Measurements from ENCODE around the gene COMMD6.

Gene COMMD6

DNA sequence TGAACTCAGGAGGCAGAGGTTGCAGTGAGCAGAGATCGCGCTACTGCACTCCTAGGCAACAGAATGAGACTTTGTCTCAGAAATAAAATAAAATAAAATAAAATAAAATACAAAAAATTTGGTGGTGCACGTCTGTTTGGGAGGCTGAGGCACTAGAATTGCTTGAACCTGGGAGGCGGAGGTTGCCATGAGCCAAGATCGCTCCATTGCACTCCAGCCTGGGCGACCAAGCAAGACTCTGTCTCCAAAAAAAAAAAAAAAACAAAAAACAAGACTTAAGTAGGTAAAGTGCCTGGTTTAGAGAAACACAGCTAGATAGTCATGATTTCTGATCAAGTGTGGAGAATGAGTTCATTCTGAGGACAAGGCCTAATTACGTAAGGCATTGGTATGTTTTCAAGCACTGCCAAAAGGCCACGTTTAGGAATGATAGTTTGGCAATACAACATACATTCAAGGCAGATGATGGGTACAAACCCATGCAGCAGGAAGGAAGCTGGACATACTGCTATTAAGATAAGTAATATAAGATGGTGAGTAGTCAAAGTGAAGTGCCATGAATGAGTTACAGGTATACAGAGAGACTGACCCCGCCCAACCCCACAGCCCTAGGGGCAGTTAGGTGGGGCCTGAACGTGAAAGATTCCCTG is 7.2 kb upstream of the COMMD6 start:
- Histone ChIP-seq H3K36me3 (ENCODE audit: control insufficient read depth, low read length) (no peaks in the 10 kb centered on the region), H3K4me1 (ENCODE audit: control insufficient read depth, low read length) (peaks cover 14% of the 10 kb centered on the region), H3K4me2 (ENCODE audit: low read length) (no peak overlapping the region), H3K79me2 (ENCODE audit: control insufficient read depth, low read length) (peaks cover 7% of the 10 kb centered on the region), H3K9me2 (replicated peaks; ENCODE audit: control insufficient read depth, low read length) (no peaks in the 10 kb centered on the region), H3F3A (ENCODE audit: control insufficient read depth, insufficient read depth) (no peaks in the 10 kb centered on the region), H3K4me3 (ENCODE audit: low read length) (no peak overlapping the region), H3K9me3 (ENCODE audit: control insufficient read depth, insufficient read depth, low read length) (no peaks in the 10 kb centered on the region), H3K27ac (ENCODE audit: low read depth, low read length) (no peak overlapping the region), H3K27me3 (ENCODE audit: control insufficient read depth, low read length) (no peaks in the 10 kb centered on the region), H4K20me1 (ENCODE audit: control insufficient read depth, insufficient read depth, low read depth, low read length) (no peaks in the 10 kb centered on the region)
- TF ChIP-seq EZH2phosphoT487 (IDR thresholded peaks at IDR 0.05; ENCODE audit: borderline replicate concordance, low read length), result no peak

DNA sequence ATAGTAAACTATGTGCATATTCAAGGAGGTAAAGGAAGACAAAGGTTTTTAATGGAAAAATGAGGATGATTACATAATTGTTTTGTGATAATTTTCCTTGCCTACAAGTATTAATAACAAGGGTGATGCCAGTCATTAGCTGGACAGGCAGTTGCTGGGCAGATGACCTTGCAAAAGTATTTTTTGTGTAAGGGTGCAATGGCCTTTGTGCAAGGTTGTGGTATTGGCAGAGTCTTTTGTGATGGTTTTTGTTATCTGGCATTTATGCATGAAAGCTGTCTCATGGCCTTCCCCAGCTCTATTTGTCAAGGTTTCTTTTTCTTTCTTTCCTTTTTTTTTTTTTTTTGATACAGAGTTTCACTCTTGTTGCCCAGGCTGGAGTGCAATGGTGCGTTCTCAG is 4.3 kb upstream of the COMMD6 start:
- TF ChIP-seq, protein P1, sequence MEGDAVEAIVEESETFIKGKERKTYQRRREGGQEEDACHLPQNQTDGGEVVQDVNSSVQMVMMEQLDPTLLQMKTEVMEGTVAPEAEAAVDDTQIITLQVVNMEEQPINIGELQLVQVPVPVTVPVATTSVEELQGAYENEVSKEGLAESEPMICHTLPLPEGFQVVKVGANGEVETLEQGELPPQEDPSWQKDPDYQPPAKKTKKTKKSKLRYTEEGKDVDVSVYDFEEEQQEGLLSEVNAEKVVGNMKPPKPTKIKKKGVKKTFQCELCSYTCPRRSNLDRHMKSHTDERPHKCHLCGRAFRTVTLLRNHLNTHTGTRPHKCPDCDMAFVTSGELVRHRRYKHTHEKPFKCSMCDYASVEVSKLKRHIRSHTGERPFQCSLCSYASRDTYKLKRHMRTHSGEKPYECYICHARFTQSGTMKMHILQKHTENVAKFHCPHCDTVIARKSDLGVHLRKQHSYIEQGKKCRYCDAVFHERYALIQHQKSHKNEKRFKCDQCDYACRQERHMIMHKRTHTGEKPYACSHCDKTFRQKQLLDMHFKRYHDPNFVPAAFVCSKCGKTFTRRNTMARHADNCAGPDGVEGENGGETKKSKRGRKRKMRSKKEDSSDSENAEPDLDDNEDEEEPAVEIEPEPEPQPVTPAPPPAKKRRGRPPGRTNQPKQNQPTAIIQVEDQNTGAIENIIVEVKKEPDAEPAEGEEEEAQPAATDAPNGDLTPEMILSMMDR (IDR thresholded peaks at IDR 0.05; ENCODE audit: low read depth, low read length, poor library complexity, severe bottlenecking), result no peak
- TF ChIP-seq EZH2phosphoT487 (IDR thresholded peaks at IDR 0.05; ENCODE audit: borderline replicate concordance, low read length), result no peak
- Histone ChIP-seq H3K36me3 (ENCODE audit: control insufficient read depth, low read length) (no peaks in the 10 kb centered on the region), H3K4me1 (ENCODE audit: control insufficient read depth, low read length) (peaks cover 8% of the 10 kb centered on the region)

DNA sequence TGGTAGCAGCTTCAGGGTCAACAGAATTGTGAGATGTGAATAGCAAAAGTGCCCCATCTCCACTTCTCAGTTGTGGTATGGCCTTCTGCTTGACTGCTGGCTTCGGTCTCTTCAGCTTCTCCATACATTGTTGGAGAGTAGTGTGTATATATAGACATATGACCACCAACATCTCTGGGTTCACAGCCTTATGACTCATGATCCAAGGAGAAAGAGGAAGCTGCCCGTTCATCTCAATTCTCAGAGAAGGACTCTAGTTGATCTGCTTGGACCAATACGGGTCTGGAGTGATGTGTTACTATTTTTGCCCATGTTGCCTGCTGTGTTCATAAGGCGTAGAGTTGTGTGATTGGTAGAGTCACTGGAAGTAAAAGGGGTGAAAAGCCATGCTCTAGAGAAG is 3.6 kb upstream of the COMMD6 start:
- H3K9me3 ChIP-seq (ENCODE audit: control insufficient read depth, insufficient read depth, low read length), result no peaks in the 10 kb centered on the region
- H3K9me2 ChIP-seq (replicated peaks; ENCODE audit: control insufficient read depth, low read length), result no peaks in the 10 kb centered on the region
- H3K27me3 ChIP-seq (ENCODE audit: control insufficient read depth, low read length), result no peaks in the 10 kb centered on the region
- no peaks in the 10 kb centered on the region for H3K36me3 ChIP-seq (ENCODE audit: control insufficient read depth, low read length)
- H3F3A ChIP-seq (ENCODE audit: control insufficient read depth, insufficient read depth), result no peaks in the 10 kb centered on the region
- no peak overlapping the region for H3K4me2 ChIP-seq (ENCODE audit: low read length)
- peaks cover 15% of the 10 kb centered on the region for H3K4me1 ChIP-seq (ENCODE audit: control insufficient read depth, low read length)
- peaks cover 13% of the 10 kb centered on the region for H3K79me2 ChIP-seq (ENCODE audit: control insufficient read depth, low read length)
- no peak overlapping the region for H3K27ac ChIP-seq (ENCODE audit: low read depth, low read length)
- TF ChIP-seq, protein P1 (IDR thresholded peaks at IDR 0.05; ENCODE audit: low read depth, low read length, poor library complexity, severe bottlenecking), result no peak
- no peak for TF ChIP-seq EZH2phosphoT487 (IDR thresholded peaks at IDR 0.05; ENCODE audit: borderline replicate concordance, low read length)
- H4K20me1 ChIP-seq (ENCODE audit: control insufficient read depth, insufficient read depth, low read depth, low read length), result no peaks in the 10 kb centered on the region
- no peak overlapping the region for H3K4me3 ChIP-seq (ENCODE audit: low read length)

More for the DNA sequence above, 4.3 kb upstream of the COMMD6 start:
- no peaks in the 10 kb centered on the region for H3K9me3 ChIP-seq (ENCODE audit: control insufficient read depth, insufficient read depth, low read length)
- no peak overlapping the region for H3K4me2 ChIP-seq (ENCODE audit: low read length)
- H3K27ac ChIP-seq (ENCODE audit: low read depth, low read length), result no peak overlapping the region
- no peaks in the 10 kb centered on the region for H3K9me2 ChIP-seq (replicated peaks; ENCODE audit: control insufficient read depth, low read length)
- no peaks in the 10 kb centered on the region for H3K27me3 ChIP-seq (ENCODE audit: control insufficient read depth, low read length)
- no peaks in the 10 kb centered on the region for H4K20me1 ChIP-seq (ENCODE audit: control insufficient read depth, insufficient read depth, low read depth, low read length)
- H3K79me2 ChIP-seq (ENCODE audit: control insufficient read depth, low read length), result peaks cover 7% of the 10 kb centered on the region
- no peaks in the 10 kb centered on the region for H3F3A ChIP-seq (ENCODE audit: control insufficient read depth, insufficient read depth)
- H3K4me3 ChIP-seq (ENCODE audit: low read length), result no peak overlapping the region

DNA sequence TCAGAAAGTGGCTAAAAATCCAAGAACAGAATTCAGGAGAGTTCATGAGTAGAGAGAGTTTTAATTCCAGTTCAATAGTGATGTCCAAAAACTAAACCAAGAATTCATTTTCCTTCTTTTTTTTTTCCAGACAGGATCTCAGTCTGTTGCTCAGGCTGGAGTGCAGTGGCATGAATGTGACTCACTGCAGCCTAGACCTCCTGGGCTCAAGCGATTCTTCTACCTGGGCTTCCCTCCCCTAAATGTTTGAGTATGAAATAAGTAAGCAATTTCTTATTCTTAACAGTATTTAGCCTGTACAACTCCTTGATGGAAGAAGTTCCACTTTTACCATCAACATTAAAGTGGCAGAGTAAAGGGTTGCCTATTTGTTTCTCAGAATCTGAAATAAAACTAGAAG is 3.8 kb downstream of the COMMD6 start:
- H3K27ac ChIP-seq (ENCODE audit: low read depth, low read length), result no peak overlapping the region
- H4K20me1 ChIP-seq (ENCODE audit: control insufficient read depth, insufficient read depth, low read depth, low read length), result no peaks in the 10 kb centered on the region
- peaks cover 21% of the 10 kb centered on the region for H3K79me2 ChIP-seq (ENCODE audit: control insufficient read depth, low read length)
- no peak overlapping the region for H3K4me2 ChIP-seq (ENCODE audit: low read length)
- no peak for TF ChIP-seq EZH2phosphoT487 (IDR thresholded peaks at IDR 0.05; ENCODE audit: borderline replicate concordance, low read length)
- TF ChIP-seq, protein P1 (IDR thresholded peaks at IDR 0.05; ENCODE audit: low read depth, low read length, poor library complexity, severe bottlenecking), result no peak
- no peaks in the 10 kb centered on the region for H3K9me2 ChIP-seq (replicated peaks; ENCODE audit: control insufficient read depth, low read length)
- H3K9me3 ChIP-seq (ENCODE audit: control insufficient read depth, insufficient read depth, low read length), result no peaks in the 10 kb centered on the region
- H3F3A ChIP-seq (ENCODE audit: control insufficient read depth, insufficient read depth), result no peaks in the 10 kb centered on the region
- H3K4me3 ChIP-seq (ENCODE audit: low read length), result no peak overlapping the region
- no peaks in the 10 kb centered on the region for H3K27me3 ChIP-seq (ENCODE audit: control insufficient read depth, low read length)
- peaks cover 18% of the 10 kb centered on the region for H3K4me1 ChIP-seq (ENCODE audit: control insufficient read depth, low read length)
- H3K36me3 ChIP-seq (ENCODE audit: control insufficient read depth, low read length), result peaks cover 21% of the 10 kb centered on the region
